SK-N-SH (cell line): Measurements from ENCODE around the gene ZNF527. TPM values are rescaled to one million over a fixed set of nuclear protein-coding genes. Genes with fewer than 3 reads are reported as not detected.

ENCODE experiments used
- CTCF ChIA-PET: fragments of 300-600, 350-600 bp; formaldehyde crosslinking; extraction: SDS; loops from one replicate; lab custom pipeline; 2021; lab: Yijun Ruan, JAX
- POLR2A ChIA-PET: fragments of 350-600 bp; sonication (Branson Sonifier 250); formaldehyde crosslinking; extraction: SDS; loops from one replicate; lab custom pipeline; 2020; ENCODE audit warnings: antibody characterized with exemption, inconsistent platforms; lab: Yijun Ruan, JAX
- DNase-seq: peaks from one replicate; pipeline ENCODE4 v3.0.0; 2012
- H2AFZ ChIP-seq: fragments of 200-600 bp; sonication (generic); 2 replicates; pipeline ENCODE4 v1.8.1; 2016; ENCODE audit warnings: antibody characterized with exemption, mild to moderate bottlenecking, low read depth
- H3F3A ChIP-seq: fragments of 200-600 bp; sonication (generic); replicated peaks from 2 replicates; pipeline ENCODE3; 2016; ENCODE audit warnings: antibody characterized with exemption, mild to moderate bottlenecking; ENCODE audit not compliant: insufficient read depth
- H3K27ac ChIP-seq, 2 experiments: fragments of 200-500 bp in 1 of 2; fragments of 200-600 bp in 1 of 2; sonication (Bioruptor generic) in 1 of 2; sonication (generic), shearing (Covaris generic) in 1 of 2; 2 replicates each; pipeline versions ENCODE4 v1.5.1 to v1.6.1; 2014 to 2016; ENCODE audit warnings: low read depth in 2 of 2, inconsistent platforms in 1 of 2, low read length in 1 of 2, mild to moderate bottlenecking in 1 of 2, mixed read lengths in 1 of 2
- H3K27me3 ChIP-seq: fragments of 200-600 bp; sonication (generic), shearing (Covaris generic); 2 replicates; pipeline ENCODE4 v1.6.1; 2016; ENCODE audit warnings: mixed run types; ENCODE audit not compliant: insufficient read depth
- H3K36me3 ChIP-seq, 2 experiments: fragments of 200-500 bp in 1 of 2; fragments of 200-600 bp in 1 of 2; sonication (Bioruptor generic) in 1 of 2; sonication (generic) in 1 of 2; replicated peaks in 1 of 2; 2 replicates each; pipeline versions ENCODE3 to v1.5.1; 2014 to 2016; ENCODE audit warnings: low read length in 1 of 2, mild to moderate bottlenecking in 1 of 2; ENCODE audit not compliant: insufficient read depth in 2 of 2, control insufficient read depth in 1 of 2
- H3K4me1 ChIP-seq, 2 experiments: fragments of 200-500 bp in 1 of 2; fragments of 200-600 bp in 1 of 2; sonication (Bioruptor generic) in 1 of 2; sonication (generic), shearing (Covaris generic) in 1 of 2; 2 replicates each; pipeline versions ENCODE4 v1.5.1 to v1.6.1; 2014 to 2016; ENCODE audit warnings: low read depth in 1 of 2, low read length in 1 of 2, mixed run types in 1 of 2; ENCODE audit not compliant: insufficient read depth in 2 of 2, control insufficient read depth in 1 of 2
- H3K4me2 ChIP-seq: fragments of 200-600 bp; sonication (generic), shearing (Covaris generic); 2 replicates; pipeline ENCODE4 v1.6.1; 2017; ENCODE audit warnings: mixed run types
- H3K4me3 ChIP-seq, 2 experiments: fragments of 200-500 bp in 1 of 2; fragments of 200-600 bp in 1 of 2; sonication (Bioruptor generic) in 1 of 2; sonication (generic), shearing (Covaris generic) in 1 of 2; 2 replicates each; pipeline versions ENCODE4 v1.5.1 to v1.8.1; 2014 to 2016; ENCODE audit warnings: low read depth in 2 of 2, inconsistent platforms in 1 of 2, low read length in 1 of 2, mild to moderate bottlenecking in 1 of 2, mixed read lengths in 1 of 2, moderate library complexity in 1 of 2
- H3K79me2 ChIP-seq: fragments of 200-600 bp; sonication (generic); 2 replicates; pipeline ENCODE4 v1.8.1; 2017; ENCODE audit warnings: mild to moderate bottlenecking; ENCODE audit not compliant: insufficient read depth
- H3K9ac ChIP-seq: fragments of 200-600 bp; sonication (generic); 2 replicates; pipeline ENCODE4 v1.6.1; 2017; ENCODE audit warnings: mixed run types
- H3K9me2 ChIP-seq: fragments of 200-600 bp; sonication (generic); 2 replicates; pipeline ENCODE4 v1.6.1; 2017; ENCODE audit warnings: mixed run types
- H3K9me3 ChIP-seq: fragments of 200-600 bp; sonication (generic); 2 replicates; pipeline ENCODE4 v1.6.1; 2017; ENCODE audit warnings: mixed run types, mild to moderate bottlenecking, moderate library complexity
- H4K20me1 ChIP-seq: fragments of 200-600 bp; sonication (generic); 2 replicates; pipeline ENCODE4 v1.6.1; 2017; ENCODE audit warnings: mild to moderate bottlenecking, mixed run types; ENCODE audit not compliant: insufficient read depth
- CHD2 ChIP-seq: fragments of 150-350 bp; IDR thresholded peaks from 2 replicates; pipeline ENCODE4 v1.6.1; 2018; ENCODE audit warnings: low read length; ENCODE audit not compliant: partially characterized antibody
- ELF1 ChIP-seq: IDR thresholded peaks from 2 replicates; pipeline ENCODE4 v1.4.0; 2012
- EP300 ChIP-seq, 2 experiments: IDR thresholded peaks; 2 replicates each; pipeline versions ENCODE4 v1.4.0 to v1.6.1; 2012; ENCODE audit warnings: borderline replicate concordance in 1 of 2, low read depth in 1 of 2, low read length in 1 of 2
- EZH2phosphoT487 ChIP-seq: fragments of 200-600 bp; sonication (generic); IDR thresholded peaks from 2 replicates; pipeline ENCODE4 v1.6.1; 2017; ENCODE audit warnings: low read depth, mixed run types, mild to moderate bottlenecking, antibody characterized with exemption, moderate library complexity, borderline replicate concordance
- FOXJ3 ChIP-seq: sonication (generic); formaldehyde crosslinking; IDR thresholded peaks from 2 replicates; pipeline ENCODE4 v1.5.1; 2020; ENCODE audit warnings: mild to moderate bottlenecking, missing genetic modification reagents
- GATA2 ChIP-seq: sonication (generic); formaldehyde crosslinking; IDR thresholded peaks from 2 replicates; pipeline ENCODE4 v1.5.0; 2020; ENCODE audit warnings: mild to moderate bottlenecking, missing genetic modification reagents
- JUND ChIP-seq: IDR thresholded peaks from 2 replicates; pipeline ENCODE4 v1.4.0; 2012
- MEF2A ChIP-seq: IDR thresholded peaks from 2 replicates; pipeline ENCODE4 v1.4.0; 2012; ENCODE audit warnings: low read depth, borderline replicate concordance
- NFIC ChIP-seq: IDR thresholded peaks from 2 replicates; pipeline ENCODE4 v1.4.0; 2012; ENCODE audit warnings: borderline replicate concordance
- POLR2AphosphoS5 ChIP-seq: IDR thresholded peaks from 2 replicates; pipeline ENCODE4 v1.6.1; 2012; ENCODE audit warnings: low read depth, low read length
- RAD21 ChIP-seq: IDR thresholded peaks from 2 replicates; pipeline ENCODE4 v1.6.1; 2012; ENCODE audit warnings: mild to moderate bottlenecking, low read length
- REST ChIP-seq: IDR thresholded peaks from 2 replicates; pipeline ENCODE4 v1.6.1; 2012; ENCODE audit warnings: mild to moderate bottlenecking, low read depth, low read length, moderate library complexity
- SIN3A ChIP-seq: IDR thresholded peaks from 2 replicates; pipeline ENCODE4 v1.6.1; 2012; ENCODE audit warnings: low read depth, mild to moderate bottlenecking, low read length, moderate library complexity, borderline replicate concordance
- SMC3 ChIP-seq: IDR thresholded peaks from 2 replicates; pipeline ENCODE4 v1.6.1; 2012; ENCODE audit warnings: low read depth, low read length, improper control_type of control experiment
- TAF1 ChIP-seq: IDR thresholded peaks from 2 replicates; pipeline ENCODE4 v1.6.1; 2012; ENCODE audit warnings: low read depth, mild to moderate bottlenecking, low read length, moderate library complexity, borderline replicate concordance
- YY1 ChIP-seq: IDR thresholded peaks from 2 replicates; pipeline ENCODE4 v1.4.0; 2012; ENCODE audit warnings: low read depth, mild to moderate bottlenecking
- WGBS: methylation state at CpG from one replicate; pipeline ENCODE4 v1.1.6; 2017; ENCODE audit warnings: low lambda C conversion rate; 5-methylcytosine and 5-hydroxymethylcytosine counted together
- polyA plus RNA-seq, 3 experiments: library from polyadenylated mRNA; depleted of rRNA; stranded (reverse); fragments of >200 nt; gene quantifications; 2 replicates each; pipeline ENCODE4 v1.2.3, GENCODE V29; 2012
- TF ChIP-seq, protein P1 (sequence below): IDR thresholded peaks from 2 replicates; pipeline ENCODE4 v1.4.0; 2012; ENCODE audit warnings: low read depth
- TF ChIP-seq, protein P2 (sequence below): IDR thresholded peaks from 2 replicates; pipeline ENCODE4 v1.4.0; 2012; ENCODE audit warnings: low read depth, borderline replicate concordance
- TF ChIP-seq, protein P3 (sequence below): fragments of 150-350 bp; IDR thresholded peaks from 2 replicates; pipeline ENCODE4 v1.6.1; 2017; ENCODE audit warnings: antibody characterized with exemption, low read length, low read depth, borderline replicate concordance
- TF ChIP-seq, protein P4 (sequence below): IDR thresholded peaks from 2 replicates; pipeline ENCODE4 v1.4.0; 2012; ENCODE audit warnings: low read depth, borderline replicate concordance

ZNF527 gene
- polyA plus RNA-seq, 1 of the 3 experiments (the other 2 are of a cell fraction) = 1.9 TPM

DNA sequence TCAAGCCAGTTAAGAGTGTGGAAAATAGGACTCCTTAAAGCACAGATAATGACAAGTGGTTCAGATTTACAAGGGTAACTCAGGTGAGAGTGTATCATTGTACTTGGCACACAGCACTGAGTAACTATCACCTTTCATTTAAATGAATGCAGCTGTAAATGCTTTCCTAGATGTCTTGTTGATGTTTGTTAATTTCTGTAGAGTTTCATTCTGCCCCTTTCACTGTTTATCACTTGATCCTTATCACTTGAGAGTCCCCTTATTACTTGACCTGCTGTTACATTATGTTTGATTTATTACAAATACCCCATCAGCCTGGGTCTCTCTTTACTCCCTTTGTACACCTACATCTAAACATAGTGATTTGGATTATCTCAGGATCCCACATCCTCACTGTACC lies 38.1 kb upstream of the ZNF527 start:
- Histone ChIP-seq H3K9me3 (no peaks in the 10 kb centered on the region), H4K20me1 (no peaks in the 10 kb centered on the region), H3K9ac (no peak overlapping the region), H3K36me3 (peaks cover 17 to 34% of the 10 kb centered on the region in 2 experiments), H3K4me1 (peaks cover 0 to 15% of the 10 kb centered on the region in 2 experiments; a peak in 2 of 4 replicates), H3K27me3 (no peaks in the 10 kb centered on the region), H3K27ac (no peak overlapping the region), H3F3A (no peaks in the 10 kb centered on the region), H3K4me2 (no peak overlapping the region), H3K79me2 (peaks cover 34% of the 10 kb centered on the region)
- ChIA-PET POLR2A (no interaction called here), CTCF (no interaction called here)
- TF ChIP-seq EP300 (IDR thresholded peaks at IDR 0.05; ENCODE audit: borderline replicate concordance in 1 of 2, low read depth in 1 of 2, low read length in 1 of 2) (no peak), TAF1 (no peak), JUND (no peak), ELF1 (no peak), CHD2 (no peak), EZH2phosphoT487 (no peak)
- TF ChIP-seq, protein P1, sequence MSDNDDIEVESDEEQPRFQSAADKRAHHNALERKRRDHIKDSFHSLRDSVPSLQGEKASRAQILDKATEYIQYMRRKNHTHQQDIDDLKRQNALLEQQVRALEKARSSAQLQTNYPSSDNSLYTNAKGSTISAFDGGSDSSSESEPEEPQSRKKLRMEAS = no peak
- TF ChIP-seq, all 33 proteins: peak for 0
- DNase-seq = no peak
- no peak overlapping the region for H3K4me3 ChIP-seq
- H2AFZ ChIP-seq = no peak overlapping the region
- H3K9me2 ChIP-seq = no peaks in the 10 kb centered on the region

- H3K79me2 ChIP-seq = peaks cover 38% of the 10 kb centered on the region
- DNase-seq = no peak
- no peaks in the 10 kb centered on the region for H3K9me2 ChIP-seq
- no peaks in the 10 kb centered on the region for H3K27me3 ChIP-seq
- no peaks in the 10 kb centered on the region for H4K20me1 ChIP-seq
- H3K27ac ChIP-seq = no peak overlapping the region
- no peak overlapping the region; a peak in 1 of 4 replicates for H3K4me3 ChIP-seq
- H3K4me1 ChIP-seq = peaks cover 0 to 15% of the 10 kb centered on the region in 2 experiments; a peak in 2 of 4 replicates
- no peaks in the 10 kb centered on the region for H3K9me3 ChIP-seq
- H3F3A ChIP-seq = no peaks in the 10 kb centered on the region
- WGBS = 52% methylated on average over 1 of the region's 1 CpG
- POLR2A ChIA-PET = interaction anchor here (0.6 kb wide), 1 partner anchor 116 kb away, joined by 3 read pairs; the partner anchor contains the start of gene ZNF383
- no peak overlapping the region for H3K9ac ChIP-seq
- peaks cover 16 to 33% of the 10 kb centered on the region in 2 experiments for H3K36me3 ChIP-seq
- H2AFZ ChIP-seq = no peak overlapping the region
- CTCF ChIA-PET = no interaction called here
- H3K4me2 ChIP-seq = no peak overlapping the region; the same call in 1 of the 2 replicates
- no peak for TF ChIP-seq POLR2AphosphoS5
- TF ChIP-seq, protein P1 = no peak
- no peak for TF ChIP-seq SMC3
- no peak for TF ChIP-seq FOXJ3 (CRISPR knock-in tag)
- TF ChIP-seq NFIC = no peak
- no peak for TF ChIP-seq ELF1
- no peak for TF ChIP-seq SIN3A
- TF ChIP-seq, protein P2, sequence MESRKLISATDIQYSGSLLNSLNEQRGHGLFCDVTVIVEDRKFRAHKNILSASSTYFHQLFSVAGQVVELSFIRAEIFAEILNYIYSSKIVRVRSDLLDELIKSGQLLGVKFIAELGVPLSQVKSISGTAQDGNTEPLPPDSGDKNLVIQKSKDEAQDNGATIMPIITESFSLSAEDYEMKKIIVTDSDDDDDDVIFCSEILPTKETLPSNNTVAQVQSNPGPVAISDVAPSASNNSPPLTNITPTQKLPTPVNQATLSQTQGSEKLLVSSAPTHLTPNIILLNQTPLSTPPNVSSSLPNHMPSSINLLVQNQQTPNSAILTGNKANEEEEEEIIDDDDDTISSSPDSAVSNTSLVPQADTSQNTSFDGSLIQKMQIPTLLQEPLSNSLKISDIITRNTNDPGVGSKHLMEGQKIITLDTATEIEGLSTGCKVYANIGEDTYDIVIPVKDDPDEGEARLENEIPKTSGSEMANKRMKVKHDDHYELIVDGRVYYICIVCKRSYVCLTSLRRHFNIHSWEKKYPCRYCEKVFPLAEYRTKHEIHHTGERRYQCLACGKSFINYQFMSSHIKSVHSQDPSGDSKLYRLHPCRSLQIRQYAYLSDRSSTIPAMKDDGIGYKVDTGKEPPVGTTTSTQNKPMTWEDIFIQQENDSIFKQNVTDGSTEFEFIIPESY = no peak
- TF ChIP-seq REST = no peak
- TF ChIP-seq YY1 = no peak
- no peak for TF ChIP-seq EP300 (IDR thresholded peaks at IDR 0.05; ENCODE audit: borderline replicate concordance in 1 of 2, low read depth in 1 of 2, low read length in 1 of 2)
- TF ChIP-seq RAD21 = no peak
- TF ChIP-seq GATA2 (CRISPR knock-in tag) = no peak
- TF ChIP-seq, protein P3, sequence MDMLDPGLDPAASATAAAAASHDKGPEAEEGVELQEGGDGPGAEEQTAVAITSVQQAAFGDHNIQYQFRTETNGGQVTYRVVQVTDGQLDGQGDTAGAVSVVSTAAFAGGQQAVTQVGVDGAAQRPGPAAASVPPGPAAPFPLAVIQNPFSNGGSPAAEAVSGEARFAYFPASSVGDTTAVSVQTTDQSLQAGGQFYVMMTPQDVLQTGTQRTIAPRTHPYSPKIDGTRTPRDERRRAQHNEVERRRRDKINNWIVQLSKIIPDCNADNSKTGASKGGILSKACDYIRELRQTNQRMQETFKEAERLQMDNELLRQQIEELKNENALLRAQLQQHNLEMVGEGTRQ = no peak
- TF ChIP-seq, protein P4, sequence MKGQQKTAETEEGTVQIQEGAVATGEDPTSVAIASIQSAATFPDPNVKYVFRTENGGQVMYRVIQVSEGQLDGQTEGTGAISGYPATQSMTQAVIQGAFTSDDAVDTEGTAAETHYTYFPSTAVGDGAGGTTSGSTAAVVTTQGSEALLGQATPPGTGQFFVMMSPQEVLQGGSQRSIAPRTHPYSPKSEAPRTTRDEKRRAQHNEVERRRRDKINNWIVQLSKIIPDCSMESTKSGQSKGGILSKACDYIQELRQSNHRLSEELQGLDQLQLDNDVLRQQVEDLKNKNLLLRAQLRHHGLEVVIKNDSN = no peak
- no peak for TF ChIP-seq MEF2A
Measured at GRCh38 chr19:37333457-37333856, 37.4 kb upstream of the ZNF527 start.
